Measurements from ENCODE around the gene RGS12. TPM values are rescaled to one million over a fixed set of nuclear protein-coding genes. Genes with fewer than 3 reads are reported as not detected.

The RGS12 gene
- polyA plus RNA-seq, 2 of the 4 experiments (the other 2 are of a cell fraction), result 7.4 to 8.9 TPM

DNA sequence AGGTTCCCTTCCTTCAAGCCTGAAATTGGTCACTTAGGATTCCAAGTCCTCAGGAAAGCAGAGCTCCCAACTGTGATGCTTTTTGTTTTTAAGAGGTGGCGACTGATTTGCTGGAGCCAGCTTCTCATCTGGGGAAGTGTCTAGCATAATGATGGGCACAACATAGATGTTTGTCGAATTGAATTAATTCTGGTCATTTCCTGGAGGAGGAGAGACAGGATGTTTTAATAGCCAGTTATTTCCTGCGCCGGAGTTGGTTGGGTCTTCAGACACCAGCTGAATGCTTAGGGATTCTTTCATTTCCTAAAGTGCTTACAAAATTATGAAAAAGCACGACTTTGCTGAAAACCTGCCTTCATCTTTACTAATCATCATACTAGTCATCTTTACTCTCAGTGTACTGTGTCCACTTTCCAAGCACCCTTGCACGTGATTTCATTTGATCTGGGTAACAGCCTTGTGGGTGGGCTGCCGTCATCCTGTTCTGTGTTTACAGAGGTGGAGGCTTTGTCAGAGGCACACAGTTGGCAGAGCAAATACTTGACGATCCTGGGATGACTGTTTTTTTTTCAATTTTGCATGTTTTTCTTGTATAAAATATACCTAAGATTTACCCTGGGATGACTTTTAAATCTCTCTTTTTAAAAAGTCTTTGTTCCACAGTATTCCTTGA, 49.5 kb downstream of the RGS12 start:
- no peak for TF ChIP-seq MYC (IDR thresholded peaks at IDR 0.05; ENCODE audit: borderline replicate concordance, low read length)
- no peak for TF ChIP-seq FOSB (CRISPR knock-in tag; IDR thresholded peaks at IDR 0.05)
- peak in 1 of 2 experiments; percentile 49; a peak in 1 of 5 replicates for TF ChIP-seq EP300 (IDR thresholded peaks at IDR 0.05)
- TF ChIP-seq, protein P1, sequence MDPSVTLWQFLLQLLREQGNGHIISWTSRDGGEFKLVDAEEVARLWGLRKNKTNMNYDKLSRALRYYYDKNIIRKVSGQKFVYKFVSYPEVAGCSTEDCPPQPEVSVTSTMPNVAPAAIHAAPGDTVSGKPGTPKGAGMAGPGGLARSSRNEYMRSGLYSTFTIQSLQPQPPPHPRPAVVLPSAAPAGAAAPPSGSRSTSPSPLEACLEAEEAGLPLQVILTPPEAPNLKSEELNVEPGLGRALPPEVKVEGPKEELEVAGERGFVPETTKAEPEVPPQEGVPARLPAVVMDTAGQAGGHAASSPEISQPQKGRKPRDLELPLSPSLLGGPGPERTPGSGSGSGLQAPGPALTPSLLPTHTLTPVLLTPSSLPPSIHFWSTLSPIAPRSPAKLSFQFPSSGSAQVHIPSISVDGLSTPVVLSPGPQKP (IDR thresholded peaks at IDR 0.05; ENCODE audit: low read depth, low read length), result no peak
- TF ChIP-seq KDM5A (IDR thresholded peaks at IDR 0.05), result no peak
- TF ChIP-seq CHD4 (IDR thresholded peaks at IDR 0.05; ENCODE audit: borderline replicate concordance), result no peak
- TF ChIP-seq JUN (IDR thresholded peaks at IDR 0.05), result peak; percentile 44 to 48; a peak in 2 of 5 replicates
- TF ChIP-seq JUNB (IDR thresholded peaks at IDR 0.05), result peak; percentile 44; the same call in 1 of the 2 replicates
- TF ChIP-seq E2F6 (IDR thresholded peaks at IDR 0.05; ENCODE audit: borderline replicate concordance, low read depth), result no peak
- TF ChIP-seq TP53 (CRISPR knock-in tag; IDR thresholded peaks at IDR 0.05), result no peak
- TF ChIP-seq GATA3 (IDR thresholded peaks at IDR 0.05; ENCODE audit: borderline replicate concordance), result 0 out of 2 replicates have a peak, but pooled peaks have one; percentile 12
- TF ChIP-seq PBX3 (IDR thresholded peaks at IDR 0.05), result no peak
- FAIRE-seq (no peak), DNase-seq (ENCODE audit: low read depth in 1 of 2, low spot score in 1 of 2) (peak; percentile 14 to 70), ATAC-seq (peak; percentile 68 to 71)
- 6% methylated on average over 8 of the region's 8 CpGs for WGBS (ENCODE audit: missing lambda C conversion rate)
- CTCF ChIA-PET, result no interaction called here
- Histone ChIP-seq H3K9me3 (no peaks in the 10 kb centered on the region), H3K4me2 (peak overlapping the region; percentile 60), H3K4me1 (peaks cover 24% of the 10 kb centered on the region), H3K4me3 (no peak overlapping the region), H3K27ac (peak overlapping the region; percentile 70 to 84)
- POLR2A ChIA-PET, result no interaction called here

Other genes starting within 250 kb of the RGS12 start
- not detected in 2 replicates for gene HTT-AS, start 218.5 kb upstream of the RGS12 start, polyA plus RNA-seq (2011; rRNA removed)
- not detected in 3 replicates for gene HTT-AS, start 218.5 kb upstream of the RGS12 start, polyA plus RNA-seq (2017; fragmentation: RNase III; extraction: RNeasy Plus Mini Kit Qiagen cat#74134 plus additional on column Dnase treatment)
- gene HTT, start 218.3 kb upstream of the RGS12 start, polyA plus RNA-seq (2011; rRNA removed), result 16.9 and 21.5 TPM in 2 replicates
- gene HTT, start 218.3 kb upstream of the RGS12 start, polyA plus RNA-seq (2017; fragmentation: RNase III; extraction: RNeasy Plus Mini Kit Qiagen cat#74134 plus additional on column Dnase treatment), result 13.3 to 14.5 TPM (median 14.0 TPM) in 3 replicates
- gene MSANTD1, start 43.9 kb upstream of the RGS12 start, polyA plus RNA-seq (2011; rRNA removed), result 0.08 and 0.09 TPM in 2 replicates
- gene MSANTD1, start 43.9 kb upstream of the RGS12 start, polyA plus RNA-seq (2017; fragmentation: RNase III; extraction: RNeasy Plus Mini Kit Qiagen cat#74134 plus additional on column Dnase treatment), result 0.12 to 0.21 TPM (median 0.17 TPM) in 3 replicates
- gene HGFAC, start 148.9 kb downstream of the RGS12 start, polyA plus RNA-seq (2011; rRNA removed), result 0.09 TPM in 1 of 2 replicates, not detected in the other
- 0.20 to 0.25 TPM (median 0.24 TPM) in 3 replicates for gene HGFAC, start 148.9 kb downstream of the RGS12 start, polyA plus RNA-seq (2017; fragmentation: RNase III; extraction: RNeasy Plus Mini Kit Qiagen cat#74134 plus additional on column Dnase treatment)
- gene DOK7, start 170.3 kb downstream of the RGS12 start, polyA plus RNA-seq (2011; rRNA removed), result 0.12 and 0.17 TPM in 2 replicates
- 0.15 to 0.21 TPM (median 0.21 TPM) in 3 replicates for gene DOK7, start 170.3 kb downstream of the RGS12 start, polyA plus RNA-seq (2017; fragmentation: RNase III; extraction: RNeasy Plus Mini Kit Qiagen cat#74134 plus additional on column Dnase treatment)
- gene LRPAP1, start 239.4 kb downstream of the RGS12 start, polyA plus RNA-seq (2011; rRNA removed), result 60.7 and 64.3 TPM in 2 replicates
- gene LRPAP1, start 239.4 kb downstream of the RGS12 start, polyA plus RNA-seq (2017; fragmentation: RNase III; extraction: RNeasy Plus Mini Kit Qiagen cat#74134 plus additional on column Dnase treatment), result 79.1 to 81.1 TPM (median 80.1 TPM) in 3 replicates

Data from A549 (cell line).